HEK293 (cell line): ENCODE data around the gene XPNPEP2.

Experiments
- CTCF ChIA-PET: fragments of 350-600 bp; formaldehyde crosslinking; extraction: SDS; loops from one replicate; lab custom pipeline; 2021; ENCODE audit warnings: antibody characterized with exemption; lab: Yijun Ruan, JAX
- POLR2A ChIA-PET: fragments of 300-600 bp; formaldehyde crosslinking; extraction: SDS; loops from one replicate; lab custom pipeline; 2020; ENCODE audit warnings: antibody characterized with exemption, inconsistent platforms; lab: Yijun Ruan, JAX
- H3K27ac ChIP-seq: fragments of 200-500 bp; sonication (Bioruptor generic); 2 replicates; pipeline ENCODE4 v1.5.1; 2014; ENCODE audit warnings: low read depth, low read length, control low read depth, inconsistent platforms; ENCODE audit errors: extremely low read depth
- H3K36me3 ChIP-seq, 2 experiments: fragments of 200-500 bp in 1 of 2; sonication (Bioruptor generic) in 1 of 2; 1 replicate in 1 of 2; 2 replicates in 1 of 2; pipeline ENCODE4 v1.5.1; 2014 to 2017; ENCODE audit warnings: inconsistent platforms in 2 of 2, low read length in 2 of 2; ENCODE audit not compliant: control insufficient read depth in 2 of 2, insufficient read depth in 1 of 2
- H3K4me1 ChIP-seq: fragments of 200-500 bp; sonication (Bioruptor generic); 2 replicates; pipeline ENCODE4 v1.5.1; 2014; ENCODE audit warnings: mild to moderate bottlenecking, low read length, inconsistent platforms; ENCODE audit not compliant: control insufficient read depth, insufficient read depth
- H3K4me3 ChIP-seq: 2 replicates; pipeline ENCODE4 v1.5.1; 2011; ENCODE audit warnings: low read depth, mild to moderate bottlenecking, control low read depth, low read length, moderate library complexity
- H3K9me3 ChIP-seq: fragments of 200-500 bp; sonication (Bioruptor generic); 2 replicates; pipeline ENCODE4 v1.5.1; 2014; ENCODE audit warnings: low read depth, low read length, inconsistent platforms; ENCODE audit not compliant: control insufficient read depth, insufficient read depth
- BCL11A ChIP-seq: fragments of 450-650 bp; formaldehyde crosslinking; IDR thresholded peaks from 2 replicates; pipeline ENCODE4 v1.5.1; 2016; ENCODE audit warnings: low read depth, missing biosample characterization, missing genetic modification characterization
- GLIS1 ChIP-seq: fragments of 450-650 bp; formaldehyde crosslinking; IDR thresholded peaks from 2 replicates; pipeline ENCODE4 v1.5.1; 2016; ENCODE audit warnings: missing biosample characterization, missing genetic modification characterization
- KLF1 ChIP-seq: fragments of 450-650 bp; formaldehyde crosslinking; IDR thresholded peaks from 2 replicates; pipeline ENCODE4 v1.5.1; 2016; ENCODE audit warnings: missing biosample characterization, missing genetic modification characterization
- MEIS1 ChIP-seq: sonication (generic); formaldehyde crosslinking; IDR thresholded peaks from 2 replicates; pipeline ENCODE4 v1.8.1; 2022; ENCODE audit warnings: missing genetic modification reagents, mild to moderate bottlenecking, borderline replicate concordance
- OVOL3 ChIP-seq: fragments of 450-650 bp; formaldehyde crosslinking; IDR thresholded peaks from 2 replicates; pipeline ENCODE4 v1.5.1; 2016; ENCODE audit warnings: missing biosample characterization, missing genetic modification characterization
- PRDM4 ChIP-seq: fragments of 450-650 bp; formaldehyde crosslinking; IDR thresholded peaks from 2 replicates; pipeline ENCODE4 v1.5.1; 2017; ENCODE audit warnings: missing biosample characterization, missing genetic modification characterization
- REST ChIP-seq: fragments of 450-650 bp; formaldehyde crosslinking; IDR thresholded peaks from 2 replicates; pipeline ENCODE4 v1.5.1; 2016; ENCODE audit warnings: missing biosample characterization, missing genetic modification characterization
- SETDB1 ChIP-seq: IDR thresholded peaks from one replicate; pipeline ENCODE4 v1.6.1; 2017; ENCODE audit warnings: mild to moderate bottlenecking, low read length, moderate library complexity, mixed read lengths; ENCODE audit not compliant: insufficient read length
- SP3 ChIP-seq: fragments of 450-650 bp; formaldehyde crosslinking; IDR thresholded peaks from 2 replicates; pipeline ENCODE4 v1.5.1; 2016; ENCODE audit warnings: missing biosample characterization, missing genetic modification characterization
- ZBTB21 ChIP-seq: fragments of 450-650 bp; formaldehyde crosslinking; IDR thresholded peaks from 2 replicates; pipeline ENCODE4 v1.5.1; 2017; ENCODE audit warnings: missing biosample characterization, missing genetic modification characterization
- ZNF16 ChIP-seq: fragments of 450-650 bp; formaldehyde crosslinking; IDR thresholded peaks from 2 replicates; pipeline ENCODE4 v1.5.1; 2016; ENCODE audit warnings: low read depth, missing biosample characterization, missing genetic modification characterization
- ZNF19 ChIP-seq: fragments of 450-650 bp; formaldehyde crosslinking; IDR thresholded peaks from 2 replicates; pipeline ENCODE4; 2016; ENCODE audit warnings: missing biosample characterization, missing genetic modification characterization, low read depth
- ZNF335 ChIP-seq: fragments of 450-650 bp; formaldehyde crosslinking; conservative IDR thresholded peaks from 2 replicates; pipeline ENCODE4 v1.5.1; 2016; ENCODE audit warnings: missing biosample characterization, missing genetic modification characterization
- ZNF350 ChIP-seq: fragments of 450-650 bp; formaldehyde crosslinking; IDR thresholded peaks from 2 replicates; pipeline ENCODE4 v1.5.0; 2017; ENCODE audit warnings: missing biosample characterization, mild to moderate bottlenecking, missing genetic modification characterization
- ZNF488 ChIP-seq: fragments of 450-650 bp; formaldehyde crosslinking; IDR thresholded peaks from 2 replicates; pipeline ENCODE4 v1.5.1; 2016; ENCODE audit warnings: missing biosample characterization, missing genetic modification characterization
- ZNF518A ChIP-seq: fragments of 450-650 bp; formaldehyde crosslinking; conservative IDR thresholded peaks from 2 replicates; pipeline ENCODE4 v1.5.1; 2016; ENCODE audit warnings: low read depth, missing biosample characterization, missing genetic modification characterization
- ZNF530 ChIP-seq: fragments of 450-650 bp; formaldehyde crosslinking; IDR thresholded peaks from 2 replicates; pipeline ENCODE4 v1.5.1; 2016; ENCODE audit warnings: low read depth, missing biosample characterization, missing genetic modification characterization
- ZNF544 ChIP-seq: fragments of 450-650 bp; formaldehyde crosslinking; IDR thresholded peaks from 2 replicates; pipeline ENCODE4 v1.5.0; 2017; ENCODE audit warnings: missing biosample characterization, missing genetic modification characterization
- ZNF660 ChIP-seq: fragments of 450-650 bp; IDR thresholded peaks from 2 replicates; pipeline ENCODE4 v1.5.1; 2018; ENCODE audit warnings: missing biosample characterization, mild to moderate bottlenecking, missing genetic modification characterization
- ZNF843 ChIP-seq: fragments of 450-650 bp; formaldehyde crosslinking; IDR thresholded peaks from 2 replicates; pipeline ENCODE4 v1.5.1; 2016; ENCODE audit warnings: missing biosample characterization, missing genetic modification characterization

XPNPEP2 gene

GRCh38 chrX:129746557-129747470 is 8.0 kb downstream of the XPNPEP2 start (continued):
- TF ChIP-seq ZNF518A (tag by site-specific recombination) (no peak), ZNF19 (tag by site-specific recombination) (no peak), PRDM4 (no peak), MEIS1 (no peak), KLF1 (tag by site-specific recombination) (no peak), ZNF843 (no peak), ZNF544 (no peak), ZNF488 (tag by site-specific recombination) (no peak)

- H3K4me3 ChIP-seq = no peak overlapping the region
- CTCF ChIA-PET = interaction anchor here (1.0 kb wide), 1 partner anchor 110 kb away, joined by 3 read pairs; no protein-coding TSS in a partner anchor
Observed at GRCh38 chrX:129747533-129747932, 8.8 kb downstream of the XPNPEP2 start.

GRCh38 chrX:129748305-129748704 is 9.5 kb downstream of the XPNPEP2 start:
- POLR2A ChIA-PET = no interaction called here
- no peaks in the 10 kb centered on the region for H3K4me1 ChIP-seq
- H3K27ac ChIP-seq = no peak overlapping the region
- no peak for TF ChIP-seq ZBTB21 (tag by site-specific recombination)
- no peak for TF ChIP-seq ZNF530 (tag by site-specific recombination)
- TF ChIP-seq REST (tag by site-specific recombination) = no peak
- no peak for TF ChIP-seq SETDB1
- no peak for TF ChIP-seq GLIS1 (tag by site-specific recombination)
- no peak for TF ChIP-seq BCL11A (tag by site-specific recombination)
- TF ChIP-seq ZNF16 (tag by site-specific recombination) = no peak
- TF ChIP-seq SP3 (tag by site-specific recombination) = no peak
- TF ChIP-seq ZNF350 (tag by site-specific recombination) = no peak

More at GRCh38 chrX:129747533-129747932, 8.8 kb downstream of the XPNPEP2 start:
- TF ChIP-seq ZNF660 (tag by site-specific recombination) (no peak), OVOL3 (tag by site-specific recombination) (no peak), ZNF335 (tag by site-specific recombination) (no peak)
- Histone ChIP-seq H3K27ac (no peak overlapping the region), H3K36me3 (no peaks in the 10 kb centered on the region), H3K9me3 (no peaks in the 10 kb centered on the region), H3K4me1 (no peaks in the 10 kb centered on the region)
- POLR2A ChIA-PET = no interaction called here

More at GRCh38 chrX:129748305-129748704, 9.5 kb downstream of the XPNPEP2 start:
- Histone ChIP-seq H3K9me3 (no peaks in the 10 kb centered on the region), H3K4me3 (no peak overlapping the region), H3K36me3 (no peaks in the 10 kb centered on the region)
- CTCF ChIA-PET = no interaction called here
